ENCODE measurements around the gene C3orf33. TPM values are rescaled to one million over a fixed set of nuclear protein-coding genes. Genes with fewer than 3 reads are reported as not detected.

The C3orf33 gene
- total and polyA plus RNA-seq, 9 of the 15 experiments (the other 6 are each of a cell fraction or from before 2014, with no cell fraction given), result 4.1 to 10.2 (median 6.0) TPM

GRCh38 chr3:155744010-155744625 lies 62.0 kb downstream of the C3orf33 start (continued):
- TF ChIP-seq PKNOX1 (IDR thresholded peaks at IDR 0.05) (no peak), CTCF (IDR thresholded peaks at IDR 0.05 in 2 of 3, conservative IDR thresholded peaks at IDR 0.05 in 1 of 3; ENCODE audit: insufficient read depth in 2 of 3, low read depth in 1 of 3, low read length in 3 of 3) (no peak), POLR2AphosphoS5 (IDR thresholded peaks at IDR 0.05; ENCODE audit: control insufficient read depth, insufficient read depth, low read depth, low read length) (no peak), ZNF76 (CRISPR knock-in tag; IDR thresholded peaks at IDR 0.05; ENCODE audit: borderline replicate concordance) (no peak), ZBTB26 (CRISPR knock-in tag; IDR thresholded peaks at IDR 0.05) (no peak), ARID4B (CRISPR knock-in tag; IDR thresholded peaks at IDR 0.05) (no peak), DEAF1 (CRISPR knock-in tag; IDR thresholded peaks at IDR 0.05) (no peak), ZBED1 (IDR thresholded peaks at IDR 0.05) (no peak), SOX6 (IDR thresholded peaks at IDR 0.05) (no peak), POLR2AphosphoS2 (IDR thresholded peaks at IDR 0.05; ENCODE audit: low read length) (no peak), ESRRA (IDR thresholded peaks at IDR 0.05; ENCODE audit: borderline replicate concordance, low read depth) (no peak), ZNF12 (CRISPR knock-in tag; IDR thresholded peaks at IDR 0.05) (no peak), HSF4 (CRISPR knock-in tag; IDR thresholded peaks at IDR 0.05; ENCODE audit: borderline replicate concordance) (no peak), ZNF175 (CRISPR knock-in tag; IDR thresholded peaks at IDR 0.05; ENCODE audit: low read depth) (no peak), RBM25 (IDR thresholded peaks at IDR 0.05; ENCODE audit: low read depth, low read length, severe bottlenecking) (no peak), EHMT2 (IDR thresholded peaks at IDR 0.05) (no peak)
